HepG2 (cell line): Measurements from ENCODE around the gene RABL2B. TPM values are rescaled to one million over a fixed set of nuclear protein-coding genes. Genes with fewer than 3 reads are reported as not detected.

ENCODE experiments used
- ATAC-seq: fragments of 200-7000 bp; cut with Tn5 transposase; 3 replicates; pipeline ENCODE4 v1.9.1; 2020; ENCODE audit warnings: mild to moderate bottlenecking, moderate library complexity
- BruUV-seq: library from RNA; stranded (reverse); fragments of 400-500 nt; replicated peaks from 2 replicates; lab custom pipeline; 2021; lab: Mats Ljungman, UMichigan
- CTCF ChIA-PET: fragments of 300-600 bp; formaldehyde crosslinking; extraction: SDS; loops from one replicate; lab custom pipeline; 2021; ENCODE audit warnings: low total read pairs, inconsistent platforms, low intra/inter-chr PET ratio; lab: Yijun Ruan, JAX
- POLR2A ChIA-PET: fragments of 350-600 bp; sonication (Branson Sonifier 250); formaldehyde crosslinking; loops from one replicate; lab custom pipeline; 2020; ENCODE audit warnings: antibody characterized with exemption, inconsistent platforms; lab: Yijun Ruan, JAX
- DNase-seq: peaks from one replicate; pipeline ENCODE4 v3.0.0-alpha.2; 2015; ENCODE audit warnings: low spot score
- FAIRE-seq: peaks from 3 replicates; lab custom pipeline; 2011; peaks lifted over from hg19 to GRCh38; lab: Jason Lieb, UNC
- H2AFZ ChIP-seq: one replicate; pipeline ENCODE4 v1.6.1; 2011; ENCODE audit warnings: low read length, inconsistent platforms
- H3K27ac ChIP-seq: fragments of 300-600 bp; 3 replicates; pipeline ENCODE4 v1.8.0; 2011; ENCODE audit warnings: mixed run types, mild to moderate bottlenecking, mixed read lengths, low read length, inconsistent platforms; ENCODE audit not compliant: insufficient read depth; ENCODE audit errors: extremely low read length
- H3K27me3 ChIP-seq, 2 experiments: fragments of 200-600 bp in 1 of 2; 2 replicates in 1 of 2; 3 replicates in 1 of 2; pipeline versions ENCODE4 v1.6.0 to v1.8.0; 2011; ENCODE audit warnings: low read length in 2 of 2, mild to moderate bottlenecking in 2 of 2, moderate library complexity in 2 of 2, inconsistent platforms in 1 of 2; ENCODE audit not compliant: insufficient read depth in 2 of 2, control insufficient read depth in 1 of 2
- H3K36me3 ChIP-seq, 2 experiments: fragments of 200-600 bp in 1 of 2; replicated peaks in 1 of 2; 2 replicates in 1 of 2; 3 replicates in 1 of 2; pipeline versions ENCODE4 v1.5.1 to v1.8.0; 2011; ENCODE audit warnings: low read length in 2 of 2, inconsistent platforms in 1 of 2; ENCODE audit not compliant: insufficient read depth in 2 of 2, control insufficient read depth in 1 of 2
- H3K4me1 ChIP-seq: 2 replicates; pipeline ENCODE4 v1.5.1; 2012; ENCODE audit warnings: low read length, inconsistent platforms; ENCODE audit not compliant: insufficient read depth
- H3K4me2 ChIP-seq: 2 replicates; pipeline ENCODE4 v1.6.0; 2011; ENCODE audit warnings: low read depth, low read length, inconsistent platforms
- H3K4me3 ChIP-seq, 3 experiments: fragments of 200-600 bp in 1 of 3; sonication (generic), shearing (Covaris generic) in 1 of 3; replicated peaks in 1 of 3; 2 replicates each; pipeline ENCODE4 v1.5.1; 2011 to 2016; ENCODE audit warnings: low read length in 3 of 3, inconsistent platforms in 2 of 3, low read depth in 2 of 3, mild to moderate bottlenecking in 2 of 3, control low read depth in 1 of 3, mixed read lengths in 1 of 3; ENCODE audit not compliant: insufficient read depth in 1 of 3
- H3K79me2 ChIP-seq: one replicate; pipeline ENCODE4 v1.6.1; 2011; ENCODE audit warnings: low read length, inconsistent platforms; ENCODE audit not compliant: insufficient read depth
- H3K9ac ChIP-seq: 2 replicates; pipeline ENCODE4 v1.6.0; 2011; ENCODE audit warnings: mild to moderate bottlenecking, low read depth, low read length, inconsistent platforms; ENCODE audit not compliant: insufficient read depth
- H3K9me3 ChIP-seq: 2 replicates; pipeline ENCODE4 v1.5.1; 2012; ENCODE audit warnings: mild to moderate bottlenecking, low read length
- H4K20me1 ChIP-seq: 2 replicates; pipeline ENCODE4 v1.6.0; 2011; ENCODE audit warnings: inconsistent platforms, mild to moderate bottlenecking, low read length, moderate library complexity; ENCODE audit not compliant: insufficient read depth
- FOXJ3 ChIP-seq: sonication (generic); formaldehyde crosslinking; IDR thresholded peaks from 2 replicates; pipeline ENCODE4 v1.4.0; 2020; ENCODE audit warnings: missing genetic modification reagents, mild to moderate bottlenecking, borderline replicate concordance
- ZNF687 ChIP-seq: sonication (generic); formaldehyde crosslinking; IDR thresholded peaks from 2 replicates; pipeline ENCODE4 v1.5.1; 2020; ENCODE audit warnings: mild to moderate bottlenecking, missing genetic modification reagents, moderate library complexity
- WGBS: methylation state at CpG from one replicate; pipeline ENCODE4 v1.1.6; 2017; ENCODE audit warnings: low lambda C conversion rate; 5-methylcytosine and 5-hydroxymethylcytosine counted together
- in situ Hi-C: cut with HindIII; loops from 2 replicates; pipeline ENCODE4 v1.10.0; 2017; ENCODE audit warnings: low pct_unique_long_range_greater_than_20kb; ENCODE audit not compliant: extremely low pct_ligation_motif_present
- intact Hi-C: fragments of 100-400 bp; cut with micrococcal nuclease; formaldehyde crosslinking; loops from one replicate; pipeline ENCODE4 v1.10.0; 2022; ENCODE audit not compliant: unreplicated experiment
- polyA plus RNA-seq, 8 experiments: library from polyadenylated mRNA; depleted of rRNA in 3 of 8; stranded (reverse) in 7 of 8; unstranded in 1 of 8; fragments of >200 nt; fragmentation: Illumina TruSeq in 4 of 8; extraction: Trizol in 4 of 8; gene quantifications; 2 replicates each; pipeline versions ENCODE4 v1.2.1 to v1.2.3, GENCODE V29; 2011 to 2016; ENCODE audit warnings: low read depth in 4 of 8, missing spikeins in 1 of 8, mixed read lengths in 1 of 8; ENCODE audit not compliant: insufficient read depth in 1 of 8
- total RNA-seq, 5 experiments: library from RNA; depleted of rRNA; stranded (reverse); fragments of >200 nt; fragmentation: Illumina TruSeq; extraction: Trizol; gene quantifications; 2 replicates each; pipeline ENCODE4 v1.2.3, GENCODE V29; 2016; ENCODE audit warnings: low read depth in 1 of 5
- TF ChIP-seq, protein P1 (sequence below): sonication (generic); formaldehyde crosslinking; IDR thresholded peaks from 2 replicates; pipeline ENCODE4 v1.4.0; 2020; ENCODE audit warnings: missing genetic modification reagents
- TF ChIP-seq, protein P2 (sequence below): sonication (generic); formaldehyde crosslinking; IDR thresholded peaks from 2 replicates; pipeline ENCODE4 v1.9.0; 2021; ENCODE audit warnings: mild to moderate bottlenecking, missing genetic modification reagents

Gene RABL2B
- total and polyA plus RNA-seq, 2 of the 13 experiments (the other 11 are each of a cell fraction or from before 2014, with no cell fraction given), result 8.0 to 27.9 TPM

- no TSS peak for BruUV-seq
- no peak for DNase-seq
- Histone ChIP-seq H3K9me3 (no peaks in the 10 kb centered on the region), H4K20me1 (no peaks in the 10 kb centered on the region), H3K4me2 (no peak overlapping the region), H3K9ac (no peak overlapping the region), H3K27me3 (peaks cover 0 to 6% of the 10 kb centered on the region in 2 experiments; a peak in 2 of 5 replicates), H2AFZ (no peak overlapping the region), H3K4me3 (no peak overlapping the region), H3K79me2 (no peaks in the 10 kb centered on the region), H3K27ac (no peak overlapping the region), H3K36me3 (no peaks in the 10 kb centered on the region), H3K4me1 (no peaks in the 10 kb centered on the region)
- ATAC-seq, result no peak
- WGBS, result 78% methylated on average over 13 of the region's 13 CpGs
- ChIA-PET POLR2A (no interaction called here), CTCF (no interaction called here)
- no peak for FAIRE-seq
- intact Hi-C loops, result no loop called here
- in situ Hi-C loops, result no loop called here
- TF ChIP-seq, protein P1, sequence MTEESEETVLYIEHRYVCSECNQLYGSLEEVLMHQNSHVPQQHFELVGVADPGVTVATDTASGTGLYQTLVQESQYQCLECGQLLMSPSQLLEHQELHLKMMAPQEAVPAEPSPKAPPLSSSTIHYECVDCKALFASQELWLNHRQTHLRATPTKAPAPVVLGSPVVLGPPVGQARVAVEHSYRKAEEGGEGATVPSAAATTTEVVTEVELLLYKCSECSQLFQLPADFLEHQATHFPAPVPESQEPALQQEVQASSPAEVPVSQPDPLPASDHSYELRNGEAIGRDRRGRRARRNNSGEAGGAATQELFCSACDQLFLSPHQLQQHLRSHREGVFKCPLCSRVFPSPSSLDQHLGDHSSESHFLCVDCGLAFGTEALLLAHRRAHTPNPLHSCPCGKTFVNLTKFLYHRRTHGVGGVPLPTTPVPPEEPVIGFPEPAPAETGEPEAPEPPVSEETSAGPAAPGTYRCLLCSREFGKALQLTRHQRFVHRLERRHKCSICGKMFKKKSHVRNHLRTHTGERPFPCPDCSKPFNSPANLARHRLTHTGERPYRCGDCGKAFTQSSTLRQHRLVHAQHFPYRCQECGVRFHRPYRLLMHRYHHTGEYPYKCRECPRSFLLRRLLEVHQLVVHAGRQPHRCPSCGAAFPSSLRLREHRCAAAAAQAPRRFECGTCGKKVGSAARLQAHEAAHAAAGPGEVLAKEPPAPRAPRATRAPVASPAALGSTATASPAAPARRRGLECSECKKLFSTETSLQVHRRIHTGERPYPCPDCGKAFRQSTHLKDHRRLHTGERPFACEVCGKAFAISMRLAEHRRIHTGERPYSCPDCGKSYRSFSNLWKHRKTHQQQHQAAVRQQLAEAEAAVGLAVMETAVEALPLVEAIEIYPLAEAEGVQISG (CRISPR knock-in tag), result no peak
- TF ChIP-seq, protein P2, sequence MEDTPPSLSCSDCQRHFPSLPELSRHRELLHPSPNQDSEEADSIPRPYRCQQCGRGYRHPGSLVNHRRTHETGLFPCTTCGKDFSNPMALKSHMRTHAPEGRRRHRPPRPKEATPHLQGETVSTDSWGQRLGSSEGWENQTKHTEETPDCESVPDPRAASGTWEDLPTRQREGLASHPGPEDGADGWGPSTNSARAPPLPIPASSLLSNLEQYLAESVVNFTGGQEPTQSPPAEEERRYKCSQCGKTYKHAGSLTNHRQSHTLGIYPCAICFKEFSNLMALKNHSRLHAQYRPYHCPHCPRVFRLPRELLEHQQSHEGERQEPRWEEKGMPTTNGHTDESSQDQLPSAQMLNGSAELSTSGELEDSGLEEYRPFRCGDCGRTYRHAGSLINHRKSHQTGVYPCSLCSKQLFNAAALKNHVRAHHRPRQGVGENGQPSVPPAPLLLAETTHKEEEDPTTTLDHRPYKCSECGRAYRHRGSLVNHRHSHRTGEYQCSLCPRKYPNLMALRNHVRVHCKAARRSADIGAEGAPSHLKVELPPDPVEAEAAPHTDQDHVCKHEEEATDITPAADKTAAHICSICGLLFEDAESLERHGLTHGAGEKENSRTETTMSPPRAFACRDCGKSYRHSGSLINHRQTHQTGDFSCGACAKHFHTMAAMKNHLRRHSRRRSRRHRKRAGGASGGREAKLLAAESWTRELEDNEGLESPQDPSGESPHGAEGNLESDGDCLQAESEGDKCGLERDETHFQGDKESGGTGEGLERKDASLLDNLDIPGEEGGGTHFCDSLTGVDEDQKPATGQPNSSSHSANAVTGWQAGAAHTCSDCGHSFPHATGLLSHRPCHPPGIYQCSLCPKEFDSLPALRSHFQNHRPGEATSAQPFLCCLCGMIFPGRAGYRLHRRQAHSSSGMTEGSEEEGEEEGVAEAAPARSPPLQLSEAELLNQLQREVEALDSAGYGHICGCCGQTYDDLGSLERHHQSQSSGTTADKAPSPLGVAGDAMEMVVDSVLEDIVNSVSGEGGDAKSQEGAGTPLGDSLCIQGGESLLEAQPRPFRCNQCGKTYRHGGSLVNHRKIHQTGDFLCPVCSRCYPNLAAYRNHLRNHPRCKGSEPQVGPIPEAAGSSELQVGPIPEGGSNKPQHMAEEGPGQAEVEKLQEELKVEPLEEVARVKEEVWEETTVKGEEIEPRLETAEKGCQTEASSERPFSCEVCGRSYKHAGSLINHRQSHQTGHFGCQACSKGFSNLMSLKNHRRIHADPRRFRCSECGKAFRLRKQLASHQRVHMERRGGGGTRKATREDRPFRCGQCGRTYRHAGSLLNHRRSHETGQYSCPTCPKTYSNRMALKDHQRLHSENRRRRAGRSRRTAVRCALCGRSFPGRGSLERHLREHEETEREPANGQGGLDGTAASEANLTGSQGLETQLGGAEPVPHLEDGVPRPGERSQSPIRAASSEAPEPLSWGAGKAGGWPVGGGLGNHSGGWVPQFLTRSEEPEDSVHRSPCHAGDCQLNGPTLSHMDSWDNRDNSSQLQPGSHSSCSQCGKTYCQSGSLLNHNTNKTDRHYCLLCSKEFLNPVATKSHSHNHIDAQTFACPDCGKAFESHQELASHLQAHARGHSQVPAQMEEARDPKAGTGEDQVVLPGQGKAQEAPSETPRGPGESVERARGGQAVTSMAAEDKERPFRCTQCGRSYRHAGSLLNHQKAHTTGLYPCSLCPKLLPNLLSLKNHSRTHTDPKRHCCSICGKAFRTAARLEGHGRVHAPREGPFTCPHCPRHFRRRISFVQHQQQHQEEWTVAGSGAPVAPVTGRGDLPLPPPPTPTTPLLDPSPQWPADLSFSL (CRISPR knock-in tag), result no peak
- TF ChIP-seq FOXJ3 (CRISPR knock-in tag), result no peak
- no peak for TF ChIP-seq ZNF687 (CRISPR knock-in tag)
Observed at GRCh38 chr22:50734986-50735738, 48.3 kb downstream of the RABL2B start.
